GM10266 (cell line): Measurements from ENCODE around the gene COL7A1.
"Not testable (repeated sequence)": the region's sequence is repeated elsewhere in the genome, so short reads cannot be mapped to it uniquely, and the experiment has no call there.

Experiments
- DNase-seq: peaks from one replicate; pipeline ENCODE4 v3.0.0; 2012; ENCODE audit errors: extremely low spot score
- CTCF ChIP-seq: IDR thresholded peaks from 2 replicates; pipeline ENCODE4 v1.5.1; 2012; ENCODE audit warnings: mild to moderate bottlenecking, low read depth; ENCODE audit not compliant: control insufficient read depth, insufficient read depth; ENCODE audit errors: missing control alignments

The COL7A1 gene

DNA sequence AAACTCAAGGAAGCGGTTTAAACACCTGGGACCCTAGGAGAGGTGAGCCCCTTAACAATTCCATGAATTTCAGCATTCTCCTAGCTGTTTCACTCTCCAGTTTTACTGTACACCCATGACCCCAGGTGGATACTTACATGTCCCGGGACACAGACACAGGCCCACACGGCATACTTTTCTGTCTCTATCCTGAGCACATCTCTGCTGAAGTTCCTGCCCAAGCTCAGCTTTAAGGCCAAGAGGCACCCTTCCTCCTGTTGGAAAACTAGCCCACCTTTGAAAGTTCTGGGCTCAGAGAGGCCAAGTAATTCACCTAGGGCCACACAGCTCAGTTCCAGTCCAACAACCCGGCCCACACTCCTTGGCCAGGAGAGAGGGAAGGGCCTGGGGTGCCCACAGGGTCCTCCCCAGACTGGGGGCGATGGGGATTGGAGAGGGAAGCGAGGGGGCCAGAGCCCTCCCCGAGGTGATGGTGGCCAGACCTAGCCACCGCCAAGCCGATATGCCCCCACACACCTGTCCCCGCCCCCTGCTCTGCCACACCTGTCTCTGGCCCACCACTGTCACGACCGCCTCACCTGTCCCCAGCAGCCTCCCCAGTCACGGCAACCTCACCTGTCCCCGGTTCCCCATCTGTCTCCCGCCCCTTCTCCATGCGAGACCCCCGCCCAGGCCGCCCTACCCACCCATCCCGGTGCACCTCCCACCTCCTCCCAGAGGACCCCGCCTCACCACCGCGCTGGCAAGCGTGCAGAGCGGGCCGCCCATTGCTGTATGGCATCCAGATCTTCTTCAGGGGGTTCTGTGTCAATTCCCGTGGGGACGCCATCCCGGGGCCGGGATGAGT is 39.0 kb downstream of the COL7A1 start:
- no peak for DNase-seq
- TF ChIP-seq CTCF: no peak

DNA sequence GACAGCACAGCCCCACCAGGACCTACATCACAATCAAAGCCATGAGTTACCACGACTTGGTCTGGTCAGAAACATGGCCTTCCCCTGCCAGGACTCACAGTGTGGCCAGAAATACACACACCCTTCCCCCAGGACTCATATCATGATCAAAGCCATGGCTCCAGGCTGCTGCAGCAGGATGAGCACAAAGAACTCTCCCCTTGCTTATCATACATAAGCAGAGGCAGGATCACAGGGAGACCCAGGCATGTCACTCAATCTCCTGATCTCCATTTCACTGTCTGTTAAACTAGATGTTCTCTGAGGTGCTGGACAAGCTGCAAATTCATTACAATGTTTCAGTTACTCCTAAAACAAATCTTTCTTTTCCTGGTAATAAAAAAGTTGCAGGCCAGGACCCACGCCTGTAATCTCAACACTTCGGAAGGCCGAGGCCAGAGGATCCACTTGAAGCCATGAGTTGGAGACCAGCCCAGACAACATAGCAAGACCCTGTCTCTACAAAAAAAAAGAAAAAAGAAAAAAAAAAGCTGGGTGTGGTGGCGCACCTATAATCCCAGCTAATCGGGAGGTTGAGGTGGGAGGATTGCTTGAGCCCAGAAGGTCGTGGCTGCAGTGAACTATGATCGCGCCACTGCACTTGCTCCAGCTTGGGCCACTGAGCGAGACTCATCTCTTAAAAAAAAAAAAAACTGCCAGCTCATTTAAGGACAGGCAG is 39.7 kb downstream of the COL7A1 start:
- no peak for TF ChIP-seq CTCF
- no peak for DNase-seq

DNA sequence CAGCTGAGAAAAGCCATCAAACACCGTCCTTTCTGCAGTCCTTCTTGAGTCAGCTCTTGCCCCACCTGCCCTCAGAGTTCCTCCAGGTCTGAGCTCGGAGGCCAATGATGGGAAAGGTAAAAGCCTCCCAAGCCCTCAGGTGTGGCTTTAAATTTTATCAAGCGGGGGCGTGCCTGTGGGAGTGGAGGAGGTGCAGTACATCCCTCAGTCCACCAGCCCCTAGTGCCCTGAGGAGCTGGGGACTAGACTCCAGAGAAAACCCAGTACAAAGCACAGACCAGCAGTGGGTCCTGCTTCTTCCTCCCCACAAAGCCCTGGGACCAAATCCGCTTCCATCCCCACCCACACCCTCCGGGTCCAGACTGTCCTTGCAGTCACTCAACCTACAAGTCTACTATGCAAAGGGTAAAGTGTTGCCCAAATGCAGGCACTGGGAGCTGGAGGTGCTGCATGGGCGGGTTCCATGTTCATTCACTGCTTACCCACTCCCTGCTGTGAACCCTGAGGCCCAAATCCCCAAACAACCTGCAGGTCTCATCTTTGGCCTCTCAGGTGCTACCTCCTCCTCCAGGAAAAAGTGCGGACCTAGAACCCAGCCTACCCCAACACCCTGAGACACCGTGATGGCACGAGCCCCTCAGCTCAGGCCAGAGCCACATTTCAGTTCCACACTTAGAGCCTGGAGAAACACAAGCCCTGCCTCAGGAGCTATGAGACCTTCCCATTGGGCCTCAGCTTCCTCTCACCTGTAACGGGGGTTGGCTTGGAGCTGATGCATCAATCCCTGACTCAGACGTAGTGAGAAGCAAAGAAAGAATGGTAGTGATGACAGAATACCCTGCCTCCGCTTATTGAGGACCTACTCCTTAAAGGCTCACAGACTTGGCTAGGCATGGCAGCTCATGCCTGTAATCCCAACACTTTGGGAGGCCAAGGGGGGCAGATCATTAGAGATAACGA is 41.0 kb downstream of the COL7A1 start:
- TF ChIP-seq CTCF: no peak

DNA sequence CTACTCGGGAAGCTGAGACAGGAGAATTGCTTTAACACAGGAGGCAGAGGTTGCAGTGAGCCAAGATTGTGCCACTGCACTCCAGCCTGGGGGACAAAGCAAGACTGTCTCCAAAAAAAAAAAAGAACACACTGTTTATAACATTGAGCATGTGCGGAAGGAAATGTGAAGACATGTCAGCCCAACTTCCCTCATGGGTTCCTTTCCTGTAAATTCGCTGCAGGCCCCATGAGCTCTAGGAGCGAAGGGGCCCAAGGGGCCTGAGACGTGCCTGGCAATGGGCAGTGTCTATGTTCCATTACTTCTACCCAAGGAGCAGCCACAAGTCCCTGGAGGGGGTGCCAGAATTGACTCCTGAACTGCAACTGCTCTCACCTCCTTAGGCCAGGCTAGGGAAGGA is 41.8 kb downstream of the COL7A1 start:
- no peak for TF ChIP-seq CTCF
- DNase-seq: no peak

More for the DNA sequence above, 41.0 kb downstream of the COL7A1 start:
- DNase-seq: no peak

DNA sequence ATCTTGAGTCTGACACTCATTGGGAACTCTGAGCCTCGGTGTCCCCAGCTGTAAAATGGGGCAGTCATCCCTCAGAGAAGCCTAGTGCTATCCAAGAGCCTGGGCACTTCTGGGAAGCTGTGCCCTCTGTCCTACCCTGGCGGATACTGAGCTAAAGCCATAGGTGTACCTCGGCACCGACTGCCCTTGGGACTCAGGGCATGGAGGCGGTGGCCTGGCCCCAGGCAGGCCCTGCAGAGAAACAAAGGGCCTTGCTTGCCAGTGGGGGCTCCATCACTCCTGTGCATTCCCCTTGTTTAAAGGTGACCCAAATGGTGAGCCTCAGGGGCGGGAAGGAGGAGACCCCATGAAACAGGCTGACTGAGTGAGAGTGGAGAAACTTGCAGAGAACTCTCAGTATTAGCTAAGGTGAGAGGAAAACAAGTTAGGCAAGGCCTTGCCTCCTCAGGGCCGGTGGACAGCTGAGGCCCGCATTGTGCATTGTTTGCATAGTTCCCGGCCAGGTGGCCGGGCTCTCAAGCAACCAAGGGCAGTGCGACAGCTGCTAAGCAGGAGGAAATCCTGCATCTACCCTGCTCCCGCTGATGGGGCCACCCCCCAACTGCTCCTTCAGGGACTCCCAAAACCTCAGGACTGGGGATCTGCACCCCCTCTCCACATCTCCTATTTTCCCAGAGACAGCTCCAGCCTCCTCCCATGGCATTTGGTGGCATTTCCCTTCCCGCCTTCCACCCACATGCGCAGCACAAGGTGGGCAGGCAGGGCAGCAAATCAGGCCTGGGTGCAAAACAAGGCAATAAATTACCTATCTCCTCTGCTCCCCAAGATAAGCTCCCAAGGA is 42.8 kb downstream of the COL7A1 start:
- no peak for TF ChIP-seq CTCF
- DNase-seq: no peak

GRCh38 chr3:48551651-48552050 is 43.5 kb downstream of the COL7A1 start:
- not testable (repeated sequence) for DNase-seq
